SK-N-SH (cell line): ENCODE measurements around the gene CCDC32. TPM values are rescaled to one million over a fixed set of nuclear protein-coding genes. Genes with fewer than 3 reads are reported as not detected.

Experiments used
- CTCF ChIA-PET: fragments of 300-600, 350-600 bp; formaldehyde crosslinking; extraction: SDS; loops from one replicate; lab custom pipeline; 2021; lab: Yijun Ruan, JAX
- POLR2A ChIA-PET: fragments of 350-600 bp; sonication (Branson Sonifier 250); formaldehyde crosslinking; extraction: SDS; loops from one replicate; lab custom pipeline; 2020; ENCODE audit warnings: antibody characterized with exemption, inconsistent platforms; lab: Yijun Ruan, JAX
- DNase-seq: peaks from one replicate; pipeline ENCODE4 v3.0.0; 2012
- H2AFZ ChIP-seq: fragments of 200-600 bp; sonication (generic); 2 replicates; pipeline ENCODE4 v1.8.1; 2016; ENCODE audit warnings: antibody characterized with exemption, mild to moderate bottlenecking, low read depth
- H3F3A ChIP-seq: fragments of 200-600 bp; sonication (generic); replicated peaks from 2 replicates; pipeline ENCODE3; 2016; ENCODE audit warnings: antibody characterized with exemption, mild to moderate bottlenecking; ENCODE audit not compliant: insufficient read depth
- H3K27ac ChIP-seq, 2 experiments: fragments of 200-500 bp in 1 of 2; fragments of 200-600 bp in 1 of 2; sonication (Bioruptor generic) in 1 of 2; sonication (generic), shearing (Covaris generic) in 1 of 2; 2 replicates each; pipeline versions ENCODE4 v1.5.1 to v1.6.1; 2014 to 2016; ENCODE audit warnings: low read depth in 2 of 2, inconsistent platforms in 1 of 2, low read length in 1 of 2, mild to moderate bottlenecking in 1 of 2, mixed read lengths in 1 of 2
- H3K27me3 ChIP-seq: fragments of 200-600 bp; sonication (generic), shearing (Covaris generic); 2 replicates; pipeline ENCODE4 v1.6.1; 2016; ENCODE audit warnings: mixed run types; ENCODE audit not compliant: insufficient read depth
- H3K36me3 ChIP-seq, 2 experiments: fragments of 200-500 bp in 1 of 2; fragments of 200-600 bp in 1 of 2; sonication (Bioruptor generic) in 1 of 2; sonication (generic) in 1 of 2; replicated peaks in 1 of 2; 2 replicates each; pipeline versions ENCODE3 to v1.5.1; 2014 to 2016; ENCODE audit warnings: low read length in 1 of 2, mild to moderate bottlenecking in 1 of 2; ENCODE audit not compliant: insufficient read depth in 2 of 2, control insufficient read depth in 1 of 2
- H3K4me1 ChIP-seq, 2 experiments: fragments of 200-500 bp in 1 of 2; fragments of 200-600 bp in 1 of 2; sonication (Bioruptor generic) in 1 of 2; sonication (generic), shearing (Covaris generic) in 1 of 2; 2 replicates each; pipeline versions ENCODE4 v1.5.1 to v1.6.1; 2014 to 2016; ENCODE audit warnings: low read depth in 1 of 2, low read length in 1 of 2, mixed run types in 1 of 2; ENCODE audit not compliant: insufficient read depth in 2 of 2, control insufficient read depth in 1 of 2
- H3K4me2 ChIP-seq: fragments of 200-600 bp; sonication (generic), shearing (Covaris generic); 2 replicates; pipeline ENCODE4 v1.6.1; 2017; ENCODE audit warnings: mixed run types
- H3K4me3 ChIP-seq, 2 experiments: fragments of 200-500 bp in 1 of 2; fragments of 200-600 bp in 1 of 2; sonication (Bioruptor generic) in 1 of 2; sonication (generic), shearing (Covaris generic) in 1 of 2; 2 replicates each; pipeline versions ENCODE4 v1.5.1 to v1.8.1; 2014 to 2016; ENCODE audit warnings: low read depth in 2 of 2, inconsistent platforms in 1 of 2, low read length in 1 of 2, mild to moderate bottlenecking in 1 of 2, mixed read lengths in 1 of 2, moderate library complexity in 1 of 2
- H3K79me2 ChIP-seq: fragments of 200-600 bp; sonication (generic); 2 replicates; pipeline ENCODE4 v1.8.1; 2017; ENCODE audit warnings: mild to moderate bottlenecking; ENCODE audit not compliant: insufficient read depth
- H3K9ac ChIP-seq: fragments of 200-600 bp; sonication (generic); 2 replicates; pipeline ENCODE4 v1.6.1; 2017; ENCODE audit warnings: mixed run types
- H3K9me2 ChIP-seq: fragments of 200-600 bp; sonication (generic); 2 replicates; pipeline ENCODE4 v1.6.1; 2017; ENCODE audit warnings: mixed run types
- H3K9me3 ChIP-seq: fragments of 200-600 bp; sonication (generic); 2 replicates; pipeline ENCODE4 v1.6.1; 2017; ENCODE audit warnings: mixed run types, mild to moderate bottlenecking, moderate library complexity
- H4K20me1 ChIP-seq: fragments of 200-600 bp; sonication (generic); 2 replicates; pipeline ENCODE4 v1.6.1; 2017; ENCODE audit warnings: mild to moderate bottlenecking, mixed run types; ENCODE audit not compliant: insufficient read depth
- EP300 ChIP-seq, 2 experiments: IDR thresholded peaks; 2 replicates each; pipeline versions ENCODE4 v1.4.0 to v1.6.1; 2012; ENCODE audit warnings: borderline replicate concordance in 1 of 2, low read depth in 1 of 2, low read length in 1 of 2
- FOXM1 ChIP-seq: IDR thresholded peaks from 2 replicates; pipeline ENCODE4 v1.4.0; 2012; ENCODE audit warnings: low read depth, mild to moderate bottlenecking
- JUND ChIP-seq: IDR thresholded peaks from 2 replicates; pipeline ENCODE4 v1.4.0; 2012
- NFIC ChIP-seq: IDR thresholded peaks from 2 replicates; pipeline ENCODE4 v1.4.0; 2012; ENCODE audit warnings: borderline replicate concordance
- PBX3 ChIP-seq: IDR thresholded peaks from 2 replicates; pipeline ENCODE4; 2012
- REST ChIP-seq: IDR thresholded peaks from 2 replicates; pipeline ENCODE4 v1.6.1; 2012; ENCODE audit warnings: mild to moderate bottlenecking, low read depth, low read length, moderate library complexity
- TEAD4 ChIP-seq: IDR thresholded peaks from 2 replicates; pipeline ENCODE4 v1.4.0; 2012; ENCODE audit warnings: mild to moderate bottlenecking, borderline replicate concordance; ENCODE audit not compliant: insufficient read depth
- WGBS: methylation state at CpG from one replicate; pipeline ENCODE4 v1.1.6; 2017; ENCODE audit warnings: low lambda C conversion rate; 5-methylcytosine and 5-hydroxymethylcytosine counted together
- polyA plus RNA-seq, 3 experiments: library from polyadenylated mRNA; depleted of rRNA; stranded (reverse); fragments of >200 nt; gene quantifications; 2 replicates each; pipeline ENCODE4 v1.2.3, GENCODE V29; 2012

Gene CCDC32
- polyA plus RNA-seq, 1 of the 3 experiments (the other 2 are of a cell fraction) = 7.4 TPM

- Histone ChIP-seq H3K27me3 (no peaks in the 10 kb centered on the region), H3K36me3 (no peaks in the 10 kb centered on the region), H3F3A (no peaks in the 10 kb centered on the region), H3K9me2 (no peaks in the 10 kb centered on the region), H3K4me1 (peaks cover 0 to 2% of the 10 kb centered on the region in 2 experiments; a peak in 1 of 4 replicates), H3K27ac (no peak overlapping the region), H3K4me2 (no peak overlapping the region), H3K4me3 (no peak overlapping the region), H2AFZ (no peak overlapping the region), H3K9me3 (no peaks in the 10 kb centered on the region), H3K79me2 (no peaks in the 10 kb centered on the region), H3K9ac (no peak overlapping the region), H4K20me1 (no peaks in the 10 kb centered on the region)
- POLR2A ChIA-PET = no interaction called here
- CTCF ChIA-PET = no interaction called here
- TF ChIP-seq TEAD4 (no peak), PBX3 (no peak), FOXM1 (no peak), NFIC (no peak), EP300 (IDR thresholded peaks at IDR 0.05; ENCODE audit: borderline replicate concordance in 1 of 2, low read depth in 1 of 2, low read length in 1 of 2) (no peak)
- no peak for DNase-seq
- WGBS = 84% methylated on average over 2 of the region's 2 CpGs
Measured at GRCh38 chr15:40516322-40516721, 48.5 kb downstream of the CCDC32 start.

GRCh38 chr15:40513609-40514008 lies 51.2 kb downstream of the CCDC32 start:
- Histone ChIP-seq H3K9me2 (no peaks in the 10 kb centered on the region), H2AFZ (no peak overlapping the region), H3K79me2 (no peaks in the 10 kb centered on the region), H4K20me1 (no peaks in the 10 kb centered on the region), H3F3A (no peaks in the 10 kb centered on the region), H3K9me3 (no peaks in the 10 kb centered on the region), H3K4me1 (no peaks in the 10 kb centered on the region; a peak in 1 of 4 replicates), H3K27ac (no peak overlapping the region), H3K27me3 (no peaks in the 10 kb centered on the region), H3K9ac (no peak overlapping the region), H3K4me3 (no peak overlapping the region), H3K36me3 (no peaks in the 10 kb centered on the region), H3K4me2 (no peak overlapping the region)
- POLR2A ChIA-PET = no interaction called here
- CTCF ChIA-PET = no interaction called here
- TF ChIP-seq EP300 (IDR thresholded peaks at IDR 0.05; ENCODE audit: borderline replicate concordance in 1 of 2, low read depth in 1 of 2, low read length in 1 of 2) (no peak), REST (no peak), JUND (no peak)
- WGBS = 87% methylated on average over 5 of the region's 5 CpGs
- no peak for DNase-seq
